MCF 10A (cell line): ENCODE measurements around the gene SPCS2. TPM values are rescaled to one million over a fixed set of nuclear protein-coding genes. Genes with fewer than 3 reads are reported as not detected.

Source experiments
- Bru-seq: library from RNA; stranded (reverse); fragments of 400-500 nt; gene quantifications from one replicate; lab custom pipeline; 2021; lab: Mats Ljungman, UMichigan
- BruChase-seq, 2 experiments: library from RNA; stranded (reverse); fragments of 400-500 nt; gene quantifications; one replicate each; lab custom pipeline; 2021; lab: Mats Ljungman, UMichigan
- BruUV-seq: library from RNA; stranded (reverse); fragments of 400-500 nt; replicated peaks from 2 replicates; lab custom pipeline; 2021; lab: Mats Ljungman, UMichigan
- CTCF ChIA-PET: fragments of 300-600 bp; sonication (Branson Sonifier 250); formaldehyde crosslinking; extraction: SDS; loops from one replicate; lab custom pipeline; 2021; ENCODE audit warnings: antibody characterized with exemption, inconsistent platforms; lab: Yijun Ruan, JAX
- POLR2A ChIA-PET: fragments of 300-600, 350-650 bp; sonication (Branson Sonifier 250); formaldehyde crosslinking; extraction: SDS; loops from one replicate; lab custom pipeline; 2020; ENCODE audit warnings: antibody characterized with exemption, inconsistent platforms; lab: Yijun Ruan, JAX
- DNase-seq: peaks from one replicate; pipeline ENCODE4 v3.0.0-alpha.2; 2018; ENCODE audit not compliant: unreplicated experiment
- H3K27ac Mint-ChIP-seq: one replicate; pipeline ENCODE4 v1.8.0; 2022; ENCODE audit warnings: mild to moderate bottlenecking, low read depth, mixed read lengths; ENCODE audit not compliant: unreplicated experiment
- H3K27me3 Mint-ChIP-seq: one replicate; pipeline ENCODE4 v1.8.0; 2022; ENCODE audit warnings: mixed read lengths; ENCODE audit not compliant: insufficient read depth, unreplicated experiment
- H3K36me3 Mint-ChIP-seq: one replicate; pipeline ENCODE4 v1.8.0; 2022; ENCODE audit warnings: mild to moderate bottlenecking, moderate library complexity, mixed read lengths; ENCODE audit not compliant: insufficient read depth, unreplicated experiment
- H3K4me1 Mint-ChIP-seq: one replicate; pipeline ENCODE4 v1.8.0; 2022; ENCODE audit warnings: mixed read lengths; ENCODE audit not compliant: insufficient read depth, unreplicated experiment
- H3K4me3 Mint-ChIP-seq: one replicate; pipeline ENCODE4 v1.8.0; 2022; ENCODE audit warnings: mild to moderate bottlenecking, moderate library complexity, mixed read lengths; ENCODE audit not compliant: unreplicated experiment
- H3K9me3 Mint-ChIP-seq: one replicate; pipeline ENCODE4 v1.8.0; 2022; ENCODE audit warnings: mixed read lengths; ENCODE audit not compliant: unreplicated experiment
- intact Hi-C: fragments of 100-400 bp; cut with micrococcal nuclease; formaldehyde crosslinking; loops from 2 replicates; pipeline ENCODE4 v1.14.1; 2022
- long read RNA-seq: library from polyadenylated mRNA; stranded (forward); transcript quantifications from one replicate; pipeline ENCODE4 v2.0.0, GENCODE V29; 2022
- total RNA-seq: library from RNA; stranded (reverse); gene quantifications from 2 replicates; pipeline ENCODE4 v1.2.3, GENCODE V29; 2022
- TF ChIP-seq, protein P1 (sequence below): fragments of 200-600 bp; IDR thresholded peaks from one replicate; pipeline ENCODE4 v1.8.0; 2022; ENCODE audit warnings: antibody characterized with exemption, mild to moderate bottlenecking; ENCODE audit not compliant: unreplicated experiment

SPCS2 gene
- 198 and 217 TPM in 2 replicates for total RNA-seq
- percentile 96 among the genes with signal in this experiment for Bru-seq, nascent RNA
- BruChase-seq, experiment 1, labeled RNA remaining after a 6-hour chase: percentile 95 among the genes with signal in this experiment
- percentile 95 among the genes with signal in this experiment for BruChase-seq, experiment 2, labeled RNA remaining after a 2-hour chase
- long read RNA-seq, transcript SPCS2-201 (5 exons, 2,708 nt): major isoform, 7 of 49 reads
- long read RNA-seq, transcript SPCS2-202 (4 exons, 772 nt): minor isoform, 6 of 49 reads
- long read RNA-seq, partial matches to known transcripts: 6 of 49 reads
- long read RNA-seq, other reads (novel, unspliced or antisense): 26 of 49 reads

DNA sequence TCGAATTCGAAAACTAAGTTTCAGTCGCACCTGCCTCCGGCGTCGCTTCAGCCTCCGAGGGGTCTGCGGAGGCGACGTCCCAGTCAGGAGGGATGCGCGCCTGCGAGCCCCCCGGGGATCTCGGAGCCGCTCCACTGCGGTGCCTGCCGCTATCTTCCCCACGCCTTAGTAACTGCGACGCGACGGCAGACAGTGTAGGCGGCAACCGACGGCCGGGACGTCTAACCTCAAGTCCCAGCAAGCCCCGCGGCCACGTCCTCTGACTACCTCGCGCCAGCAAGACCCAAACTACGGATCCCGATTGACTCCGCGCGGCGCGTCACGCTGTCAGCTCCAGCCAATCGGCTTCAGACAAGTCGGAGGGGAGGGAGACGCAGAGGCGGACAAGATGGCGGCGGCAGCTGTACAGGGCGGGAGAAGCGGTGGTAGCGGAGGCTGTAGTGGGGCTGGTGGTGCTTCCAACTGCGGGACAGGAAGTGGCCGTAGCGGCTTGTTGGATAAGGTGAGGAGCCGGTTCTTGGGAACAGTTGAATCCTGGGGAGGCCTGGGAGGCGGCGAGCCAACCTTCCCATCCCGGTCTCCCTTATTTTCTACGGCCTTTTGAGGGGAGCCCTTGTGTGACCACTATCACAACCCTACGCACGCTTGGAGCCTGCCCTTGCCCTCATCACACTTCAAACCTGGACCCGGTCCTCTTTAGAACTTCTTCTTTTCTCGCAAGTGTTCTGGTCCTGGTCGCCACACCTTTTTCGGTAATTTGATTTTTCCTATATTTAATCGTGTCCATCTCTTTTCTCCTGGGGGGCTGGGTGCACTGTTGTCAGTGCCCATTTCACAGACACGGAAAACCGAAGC, at the start of gene SPCS2, which contains the start of gene XRRA1:
Gene SPCS2 (plus strand): TSS at position 369 of the 855 bp plus-strand sequence. CDS start 20 bp downstream, at position 389.
Gene XRRA1 (minus strand): TSS at position 194 of the 855 bp plus-strand sequence. CDS start 8,213 bp downstream, outside the sequence.
- peaks cover 11% of the 10 kb centered on the region for H3K36me3 Mint-ChIP-seq
- ChIA-PET POLR2A (interaction anchor here (0.6 to 3.3 kb wide), 14 partner anchors 8 to 253 kb away, joined by 3 to 23 read pairs (median 3); partner anchors contain the start of gene NEU3), CTCF (interaction anchor here (0.6 kb wide), 2 partner anchors 14 to 88 kb away, joined by 3 read pairs; no protein-coding TSS in a partner anchor)
- TF ChIP-seq, protein P1, sequence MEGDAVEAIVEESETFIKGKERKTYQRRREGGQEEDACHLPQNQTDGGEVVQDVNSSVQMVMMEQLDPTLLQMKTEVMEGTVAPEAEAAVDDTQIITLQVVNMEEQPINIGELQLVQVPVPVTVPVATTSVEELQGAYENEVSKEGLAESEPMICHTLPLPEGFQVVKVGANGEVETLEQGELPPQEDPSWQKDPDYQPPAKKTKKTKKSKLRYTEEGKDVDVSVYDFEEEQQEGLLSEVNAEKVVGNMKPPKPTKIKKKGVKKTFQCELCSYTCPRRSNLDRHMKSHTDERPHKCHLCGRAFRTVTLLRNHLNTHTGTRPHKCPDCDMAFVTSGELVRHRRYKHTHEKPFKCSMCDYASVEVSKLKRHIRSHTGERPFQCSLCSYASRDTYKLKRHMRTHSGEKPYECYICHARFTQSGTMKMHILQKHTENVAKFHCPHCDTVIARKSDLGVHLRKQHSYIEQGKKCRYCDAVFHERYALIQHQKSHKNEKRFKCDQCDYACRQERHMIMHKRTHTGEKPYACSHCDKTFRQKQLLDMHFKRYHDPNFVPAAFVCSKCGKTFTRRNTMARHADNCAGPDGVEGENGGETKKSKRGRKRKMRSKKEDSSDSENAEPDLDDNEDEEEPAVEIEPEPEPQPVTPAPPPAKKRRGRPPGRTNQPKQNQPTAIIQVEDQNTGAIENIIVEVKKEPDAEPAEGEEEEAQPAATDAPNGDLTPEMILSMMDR: no peak
- intact Hi-C loops: loop anchor here (5.0 kb wide), 1 partner anchor 38 kb away; the partner anchor contains the start of gene NEU3
- peak within 1 kb of the TSS; percentile 96 for H3K4me3 Mint-ChIP-seq
- no peaks in the 10 kb centered on the region for H3K9me3 Mint-ChIP-seq
- peak; percentile 98 for DNase-seq
- H3K27me3 Mint-ChIP-seq: no peaks in the 10 kb centered on the region
- peak within 1 kb of the TSS; percentile 93 for H3K27ac Mint-ChIP-seq
- H3K4me1 Mint-ChIP-seq: peaks cover 35% of the 10 kb centered on the region
- TSS peak; percentile 69 for BruUV-seq

DNA sequence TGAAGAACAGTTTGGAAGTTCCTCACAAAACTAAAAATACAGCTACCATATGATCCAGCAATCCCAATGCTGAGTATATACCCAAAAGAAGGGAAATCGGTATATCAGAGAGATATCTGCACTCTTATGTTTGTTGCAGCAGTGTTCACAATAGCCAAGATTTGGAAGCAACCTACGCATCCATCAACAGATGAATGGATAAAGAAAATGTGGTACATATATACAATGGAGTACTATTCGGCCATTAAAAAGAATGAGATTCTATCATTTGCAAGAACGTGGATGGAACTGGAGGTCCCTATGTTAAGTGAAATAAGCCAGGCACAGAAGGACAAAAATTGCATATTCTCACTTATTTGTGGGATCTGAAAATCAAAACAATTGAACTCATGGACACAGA, 46.7 kb upstream of the SPCS2 start:
- H3K9me3 Mint-ChIP-seq: peaks cover 29% of the 10 kb centered on the region
- POLR2A ChIA-PET: no interaction called here
- H3K4me1 Mint-ChIP-seq: no peaks in the 10 kb centered on the region
- CTCF ChIA-PET: no interaction called here
- H3K4me3 Mint-ChIP-seq: no peak overlapping the region
- intact Hi-C loops: no loop called here
- no TSS peak for BruUV-seq
- no peak for DNase-seq
- no peaks in the 10 kb centered on the region for H3K27me3 Mint-ChIP-seq
- peaks cover 43% of the 10 kb centered on the region for H3K36me3 Mint-ChIP-seq
- TF ChIP-seq, protein P1: no peak
- no peak overlapping the region for H3K27ac Mint-ChIP-seq

DNA sequence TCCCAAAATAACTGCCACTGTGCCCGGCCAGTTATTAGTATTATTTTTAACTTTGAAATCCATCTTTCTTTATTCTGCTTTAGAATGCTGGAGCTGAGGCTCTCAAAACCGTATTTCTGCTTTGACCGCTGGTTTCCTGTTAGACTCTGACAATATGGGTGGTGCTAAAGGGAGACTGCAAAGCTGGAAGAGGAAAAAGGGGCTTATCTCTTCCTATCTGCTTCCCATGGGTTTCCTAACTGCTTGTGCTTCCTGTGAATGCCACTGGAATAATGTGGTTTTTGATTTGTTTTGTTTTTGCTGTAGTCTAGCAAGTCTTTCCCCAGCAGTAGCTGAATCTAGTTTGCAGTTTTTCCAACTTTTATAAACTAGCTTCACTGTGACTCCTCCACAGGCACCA, 43.7 kb upstream of the SPCS2 start:
- H3K27ac Mint-ChIP-seq: no peak overlapping the region
- no peaks in the 10 kb centered on the region for H3K27me3 Mint-ChIP-seq
- H3K4me3 Mint-ChIP-seq: no peak overlapping the region
- no peaks in the 10 kb centered on the region for H3K4me1 Mint-ChIP-seq
- no TSS peak for BruUV-seq
- peaks cover 13% of the 10 kb centered on the region for H3K9me3 Mint-ChIP-seq
- POLR2A ChIA-PET: interaction anchor here (0.6 kb wide), 1 partner anchor 111 kb away, joined by 3 read pairs; no protein-coding TSS in a partner anchor
- CTCF ChIA-PET: interaction anchor here (0.6 to 0.7 kb wide), 3 partner anchors 12 to 435 kb away, joined by 3 to 4 read pairs (median 3); no protein-coding TSS in a partner anchor
- peaks cover 44% of the 10 kb centered on the region for H3K36me3 Mint-ChIP-seq
- no peak for DNase-seq
- intact Hi-C loops: no loop called here
- TF ChIP-seq, protein P1: no peak
